GM12873 (cell line): Measurements from ENCODE around the gene FGGY.

Experiments
- CTCF ChIP-seq: IDR thresholded peaks from 2 replicates; pipeline ENCODE4 v1.5.1; 2012; ENCODE audit warnings: low read depth, mild to moderate bottlenecking, moderate library complexity, low read length, control low read depth; ENCODE audit not compliant: insufficient read depth; ENCODE audit errors: missing control alignments

The FGGY gene

GRCh38 chr1:59657873-59658465 is 361.1 kb downstream of the FGGY start:
- no peak for TF ChIP-seq CTCF

GRCh38 chr1:59664166-59664565 is 367.3 kb downstream of the FGGY start:
- TF ChIP-seq CTCF: no peak

- no peak for TF ChIP-seq CTCF
Observed at GRCh38 chr1:59666106-59666505, 369.2 kb downstream of the FGGY start.

- TF ChIP-seq CTCF: no peak
Observed at GRCh38 chr1:59667020-59667419, 370.1 kb downstream of the FGGY start.

GRCh38 chr1:59669752-59670312 is 372.9 kb downstream of the FGGY start:
- TF ChIP-seq CTCF: no peak

GRCh38 chr1:59670662-59671061 is 373.8 kb downstream of the FGGY start:
- TF ChIP-seq CTCF: no peak

GRCh38 chr1:59671066-59671952 is 374.4 kb downstream of the FGGY start:
- TF ChIP-seq CTCF: no peak
